Natural killer cell (primary cell): ENCODE data around the gene NRBF2. TPM values are rescaled to one million over a fixed set of nuclear protein-coding genes. Genes with fewer than 3 reads are reported as not detected.

Experiments
- ATAC-seq, 3 donors: fragments of 150-1000 bp in 2 of 3; fragments of 200-7000 bp in 1 of 3; cut with Tn5 transposase; 1 replicate in 1 of 3; 2 replicates in 2 of 3; pipeline ENCODE4 v1.10.0; 2021; ENCODE audit warnings: mild to moderate bottlenecking in 2 of 3, moderate library complexity in 2 of 3
- DNase-seq, 2 donors: peaks; one replicate each; pipeline versions ENCODE4 v3.0.0 to v3.0.0-alpha.2; 2013 to 2021; ENCODE audit warnings: mixed read lengths in 1 of 2
- H3K27ac ChIP-seq: one replicate; pipeline ENCODE4 v1.5.1; 2013; ENCODE audit warnings: mild to moderate bottlenecking, low read length
- H3K27me3 ChIP-seq: one replicate; pipeline ENCODE4 v1.6.1; 2013; ENCODE audit warnings: low read length; ENCODE audit not compliant: control insufficient read depth, insufficient read depth
- H3K36me3 ChIP-seq: one replicate; pipeline ENCODE4 v1.6.1; 2013; ENCODE audit warnings: low read length; ENCODE audit not compliant: control insufficient read depth, insufficient read depth
- H3K4me1 ChIP-seq: one replicate; pipeline ENCODE4 v1.6.1; 2013; ENCODE audit warnings: low read length; ENCODE audit not compliant: control insufficient read depth, insufficient read depth
- H3K4me3 ChIP-seq: one replicate; pipeline ENCODE4 v1.5.1; 2013; ENCODE audit warnings: low read length
- H3K9me3 ChIP-seq: one replicate; pipeline ENCODE4 v1.6.1; 2013; ENCODE audit warnings: low read length; ENCODE audit not compliant: control insufficient read depth, insufficient read depth
- H3K27ac Mint-ChIP-seq, 2 donors: one replicate each; pipeline ENCODE4 v1.8.0; 2022; ENCODE audit warnings: mild to moderate bottlenecking in 2 of 2, mixed read lengths in 2 of 2, moderate library complexity in 1 of 2
- H3K27me3 Mint-ChIP-seq, 2 donors: one replicate each; pipeline ENCODE4 v1.8.0; 2022; ENCODE audit warnings: low read depth in 2 of 2, mixed read lengths in 2 of 2
- H3K36me3 Mint-ChIP-seq: one replicate; pipeline ENCODE4 v1.8.0; 2022; ENCODE audit warnings: mixed read lengths
- H3K4me1 Mint-ChIP-seq, 2 donors: one replicate each; pipeline ENCODE4 v1.8.0; 2022; ENCODE audit warnings: mixed read lengths in 2 of 2
- H3K4me3 Mint-ChIP-seq: one replicate; pipeline ENCODE4 v1.8.0; 2022; ENCODE audit warnings: mild to moderate bottlenecking, moderate library complexity, mixed read lengths
- H3K9me3 Mint-ChIP-seq, 2 donors: one replicate each; pipeline ENCODE4 v1.8.0; 2022; ENCODE audit warnings: mixed read lengths in 2 of 2
- CTCF ChIP-seq: fragments of 200-600 bp; IDR thresholded peaks from one replicate; pipeline ENCODE4 v1.8.0; 2022; ENCODE audit warnings: antibody characterized with exemption
- WGBS: methylation state at CpG from one replicate; pipeline ENCODE4 v1.1.7; 2013; ENCODE audit warnings: missing lambda C conversion rate; ENCODE audit not compliant: insufficient coverage; 5-methylcytosine and 5-hydroxymethylcytosine counted together
- intact Hi-C: fragments of 100-400 bp; cut with micrococcal nuclease; formaldehyde crosslinking; loops from one replicate; pipeline ENCODE4 v1.14.2; 2022
- total RNA-seq, 4 donors: library from RNA; stranded (reverse); fragments of 120-200 nt in 1 of 4; gene quantifications; one replicate each; pipeline versions ENCODE4 v1.2.3 to v1.2.4, GENCODE V29; 2013 to 2022

Gene NRBF2
- total RNA-seq, 3 donors from 2014 or later (not counting 1 experiment from before 2014, with no cell fraction given): 17.7 to 21.3 (median 18.2) TPM

DNA sequence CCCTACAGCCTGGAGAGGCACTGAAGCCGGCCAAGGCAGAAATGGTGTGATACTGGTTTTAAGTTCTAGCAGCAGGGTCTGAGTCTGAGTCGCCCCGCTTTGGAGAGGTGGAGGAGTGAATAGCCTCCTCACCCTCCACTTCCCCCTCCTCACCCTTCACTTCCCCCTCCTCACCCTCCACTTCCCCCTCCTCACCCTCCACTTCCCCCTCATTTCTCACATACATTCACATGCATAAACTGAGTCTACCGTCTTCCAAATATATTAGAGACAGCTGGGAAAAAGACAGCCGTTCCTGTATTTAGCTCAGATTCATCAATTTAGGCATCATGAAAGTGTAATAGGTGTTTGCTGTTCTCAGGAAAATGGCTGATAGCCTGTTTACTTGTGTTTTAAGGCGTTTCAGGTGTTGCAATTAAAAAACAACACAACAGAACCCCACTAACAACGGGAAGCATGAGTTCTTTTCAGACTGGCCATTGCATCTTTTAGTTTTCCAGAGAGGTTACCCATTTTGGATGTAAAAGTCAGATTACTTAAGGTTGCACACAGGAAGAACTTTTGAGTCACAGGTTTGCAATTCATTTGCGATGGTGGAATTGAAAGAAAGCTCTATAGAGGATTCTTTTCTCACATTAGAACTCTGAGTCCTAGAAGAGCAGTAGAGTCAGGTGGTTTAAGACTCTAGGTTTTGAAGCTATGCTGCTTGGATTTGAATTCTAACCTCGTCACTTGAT lies 861 bp downstream of the NRBF2 start:
- Histone ChIP-seq H3K4me1 (peaks cover 13% of the 10 kb centered on the region), H3K9me3 (peaks cover 6% of the 10 kb centered on the region), H3K4me3 (peak overlapping the region; percentile 93), H3K27ac (peak overlapping the region; percentile 98), H3K36me3 (no peaks in the 10 kb centered on the region), H3K27me3 (no peaks in the 10 kb centered on the region)
- no peaks in the 10 kb centered on the region for H3K36me3 Mint-ChIP-seq
- WGBS: 25% methylated on average over 4 of the region's 9 CpGs
- H3K4me1 Mint-ChIP-seq: peaks cover 30 to 46% of the 10 kb centered on the region in 2 donors
- H3K9me3 Mint-ChIP-seq: peaks cover 0 to 2% of the 10 kb centered on the region in 2 donors
- peak overlapping the region; percentile 92 for H3K4me3 Mint-ChIP-seq
- TF ChIP-seq CTCF: no peak
- peaks cover 8 to 14% of the 10 kb centered on the region in 2 donors for H3K27me3 Mint-ChIP-seq
- intact Hi-C loops: loop anchor here (5.0 to 10.0 kb wide), 3 partner anchors 279 to 497 kb away; partner anchors contain the start of gene EGR2
- no peak for DNase-seq
- H3K27ac Mint-ChIP-seq: peak overlapping the region; percentile 92 to 94
- ATAC-seq: no peak

DNA sequence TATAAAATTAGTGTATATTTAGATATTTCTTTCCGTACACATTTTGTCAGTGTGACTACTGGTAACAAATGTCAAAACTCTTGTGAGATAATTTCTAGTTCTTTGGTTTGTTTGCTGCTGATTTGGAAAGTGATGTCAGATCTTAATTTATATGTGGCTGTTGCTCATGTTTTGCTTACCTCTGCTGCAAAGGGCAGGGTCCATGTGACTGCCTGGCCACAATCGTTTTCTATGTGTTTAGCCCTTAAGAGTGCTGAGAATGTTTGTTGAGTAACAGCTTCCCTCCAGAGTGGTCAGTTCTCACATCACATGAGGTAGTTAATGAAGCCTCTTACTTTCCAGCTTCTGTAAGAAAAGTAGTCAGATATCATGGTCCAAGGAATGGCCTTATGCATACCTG lies 4.2 kb downstream of the NRBF2 start:
- H3K27me3 Mint-ChIP-seq: no peaks in the 10 kb centered on the region
- no peaks in the 10 kb centered on the region for H3K36me3 Mint-ChIP-seq
- no peaks in the 10 kb centered on the region for H3K9me3 Mint-ChIP-seq
- H3K4me1 ChIP-seq: peaks cover 13% of the 10 kb centered on the region
- WGBS: 69% methylated on average over 2 of the region's 2 CpGs
- H3K27ac Mint-ChIP-seq: no peak overlapping the region
- no peak overlapping the region for H3K27ac ChIP-seq
- intact Hi-C loops: loop anchor here (10.0 kb wide), 1 partner anchor 283 kb away; no protein-coding TSS in a partner anchor
- no peak for DNase-seq
- no peaks in the 10 kb centered on the region for H3K27me3 ChIP-seq
- peaks cover 4% of the 10 kb centered on the region for H3K9me3 ChIP-seq
- peaks cover 38 to 63% of the 10 kb centered on the region in 2 donors for H3K4me1 Mint-ChIP-seq
- H3K4me3 ChIP-seq: no peak overlapping the region
- TF ChIP-seq CTCF: no peak
- no peak for ATAC-seq
- H3K36me3 ChIP-seq: peaks cover 3% of the 10 kb centered on the region
- H3K4me3 Mint-ChIP-seq: no peak overlapping the region

DNA sequence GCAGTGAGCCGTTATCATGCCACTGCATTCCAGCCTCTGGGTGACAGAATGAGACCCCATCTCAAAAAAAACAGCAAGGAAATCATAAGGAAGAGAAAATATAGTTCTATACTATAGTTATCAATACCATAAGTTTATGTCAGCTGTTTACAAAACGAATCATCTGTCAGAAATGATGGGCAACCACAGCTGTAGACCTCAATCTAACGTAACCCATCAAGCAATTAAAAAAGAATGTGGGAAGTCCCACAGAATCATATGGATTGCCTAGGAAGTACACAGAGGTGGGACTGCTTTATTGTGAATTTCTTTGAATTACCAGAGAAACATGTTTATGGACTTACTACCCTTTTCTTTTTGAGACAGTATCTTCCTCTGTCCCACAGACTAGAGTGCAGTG lies 6.9 kb downstream of the NRBF2 start:
- Mint-ChIP-seq H3K9me3 (no peaks in the 10 kb centered on the region), H3K4me1 (peaks cover 22 to 59% of the 10 kb centered on the region in 2 donors), H3K27ac (peak overlapping the region; percentile 14 to 22), H3K4me3 (no peak overlapping the region), H3K36me3 (no peaks in the 10 kb centered on the region), H3K27me3 (no peaks in the 10 kb centered on the region)
- no peak for ATAC-seq
- Histone ChIP-seq H3K27ac (no peak overlapping the region), H3K27me3 (no peaks in the 10 kb centered on the region), H3K9me3 (no peaks in the 10 kb centered on the region), H3K4me1 (no peaks in the 10 kb centered on the region), H3K36me3 (peaks cover 3% of the 10 kb centered on the region), H3K4me3 (no peak overlapping the region)
- intact Hi-C loops: no loop called here
- TF ChIP-seq CTCF: no peak
- DNase-seq: no peak
- WGBS: 93% methylated on average over 3 of the region's 3 CpGs
